HepG2 (cell line): Measurements from ENCODE around the gene C20orf204. TPM values are rescaled to one million over a fixed set of nuclear protein-coding genes. Genes with fewer than 3 reads are reported as not detected.
A peak's percentile ranks its signal among the peaks of the same experiment; 100 is the strongest.

Experiments used
- ARID2 ChIP-seq: sonication (generic); formaldehyde crosslinking; IDR thresholded peaks from 2 replicates; pipeline ENCODE4 v1.8.1; 2022; ENCODE audit warnings: mild to moderate bottlenecking, missing genetic modification reagents, borderline replicate concordance
- HNF4A ChIP-seq: sonication (generic); formaldehyde crosslinking; IDR thresholded peaks from 2 replicates; pipeline ENCODE4 v1.4.0; 2020; ENCODE audit warnings: missing genetic modification reagents
- MAFF ChIP-seq: IDR thresholded peaks from 2 replicates; pipeline ENCODE4 v1.6.1; 2011; ENCODE audit warnings: low read depth, low read length, improper control_type of control experiment
- MLXIP ChIP-seq: sonication (generic); formaldehyde crosslinking; IDR thresholded peaks from 2 replicates; pipeline ENCODE4 v1.9.0; 2021; ENCODE audit warnings: missing genetic modification reagents, borderline replicate concordance
- NKX3-1 ChIP-seq: sonication (generic); formaldehyde crosslinking; IDR thresholded peaks from 2 replicates; pipeline ENCODE4 v1.5.0; 2020; ENCODE audit warnings: missing genetic modification reagents
- RBM39 ChIP-seq: fragments of 200-400 bp; formaldehyde crosslinking; IDR thresholded peaks from one replicate; pipeline ENCODE4 v1.6.1; 2018; ENCODE audit warnings: antibody characterized with exemption, mild to moderate bottlenecking, low read depth, low read length; ENCODE audit not compliant: poor library complexity, severe bottlenecking
- SSRP1 ChIP-seq: IDR thresholded peaks from 2 replicates; pipeline ENCODE4 v1.6.1; 2016; ENCODE audit warnings: control low read depth
- TSC22D2 ChIP-seq: sonication (generic); formaldehyde crosslinking; IDR thresholded peaks from 2 replicates; pipeline ENCODE4 v1.5.1; 2020; ENCODE audit warnings: missing genetic modification reagents, mild to moderate bottlenecking, borderline replicate concordance
- ZNF33B ChIP-seq: sonication (generic); formaldehyde crosslinking; IDR thresholded peaks from 2 replicates; pipeline ENCODE4 v1.5.1; 2020; ENCODE audit warnings: mild to moderate bottlenecking, missing genetic modification reagents
- ZNF562 ChIP-seq: sonication (generic); formaldehyde crosslinking; IDR thresholded peaks from 2 replicates; pipeline ENCODE4 v1.8.0; 2022; ENCODE audit warnings: missing genetic modification reagents, borderline replicate concordance
- ZZZ3 ChIP-seq: sonication (generic); formaldehyde crosslinking; IDR thresholded peaks from 2 replicates; pipeline ENCODE4 v1.4.0; 2020; ENCODE audit warnings: missing genetic modification reagents, mild to moderate bottlenecking, borderline replicate concordance
- polyA plus RNA-seq, 8 experiments: library from polyadenylated mRNA; depleted of rRNA in 3 of 8; stranded (reverse) in 7 of 8; unstranded in 1 of 8; fragments of >200 nt; fragmentation: Illumina TruSeq in 4 of 8; extraction: Trizol in 4 of 8; gene quantifications; 2 replicates each; pipeline versions ENCODE4 v1.2.1 to v1.2.3, GENCODE V29; 2011 to 2016; ENCODE audit warnings: low read depth in 4 of 8, missing spikeins in 1 of 8, mixed read lengths in 1 of 8; ENCODE audit not compliant: insufficient read depth in 1 of 8
- total RNA-seq, 5 experiments: library from RNA; depleted of rRNA; stranded (reverse); fragments of >200 nt; fragmentation: Illumina TruSeq; extraction: Trizol; gene quantifications; 2 replicates each; pipeline ENCODE4 v1.2.3, GENCODE V29; 2016; ENCODE audit warnings: low read depth in 1 of 5
- TF ChIP-seq, protein P1 (sequence below), 2 experiments: fragments of 450-650 bp in 1 of 2; sonication (generic) in 1 of 2; formaldehyde crosslinking in 1 of 2; IDR thresholded peaks; 2 replicates each; pipeline versions ENCODE4 v1.6.1 to v1.8.0; 2016 to 2022; ENCODE audit warnings: antibody characterized with exemption in 1 of 2, mild to moderate bottlenecking in 1 of 2, missing genetic modification reagents in 1 of 2
- TF ChIP-seq, protein P2 (sequence below): sonication (generic); formaldehyde crosslinking; IDR thresholded peaks from 2 replicates; pipeline ENCODE4 v1.5.1; 2020; ENCODE audit warnings: missing genetic modification reagents, mild to moderate bottlenecking, borderline replicate concordance

The C20orf204 gene
- total and polyA plus RNA-seq, 2 of the 13 experiments (the other 11 are each of a cell fraction or from before 2014, with no cell fraction given) = 22.1 to 80.0 TPM

GRCh38 chr20:64041040-64041780 lies 5.2 kb downstream of the C20orf204 start (continued):
- TF ChIP-seq MAFF (no peak), NKX3-1 (CRISPR knock-in tag) (0 out of 2 replicates have a peak, but pooled peaks have one; percentile 13), MLXIP (CRISPR knock-in tag) (no peak), ARID2 (CRISPR knock-in tag) (peak; percentile 96), ZNF562 (no peak), ZNF33B (CRISPR knock-in tag) (no peak; the same call in 1 of the 2 replicates), ZZZ3 (CRISPR knock-in tag) (no peak), HNF4A (CRISPR knock-in tag) (no peak), RBM39 (no peak), TSC22D2 (CRISPR knock-in tag) (peak; percentile 74; the same call in 1 of the 2 replicates), SSRP1 (CRISPR knock-in tag) (no peak; the same call in none of the 2 replicates)
- TF ChIP-seq, protein P1, sequence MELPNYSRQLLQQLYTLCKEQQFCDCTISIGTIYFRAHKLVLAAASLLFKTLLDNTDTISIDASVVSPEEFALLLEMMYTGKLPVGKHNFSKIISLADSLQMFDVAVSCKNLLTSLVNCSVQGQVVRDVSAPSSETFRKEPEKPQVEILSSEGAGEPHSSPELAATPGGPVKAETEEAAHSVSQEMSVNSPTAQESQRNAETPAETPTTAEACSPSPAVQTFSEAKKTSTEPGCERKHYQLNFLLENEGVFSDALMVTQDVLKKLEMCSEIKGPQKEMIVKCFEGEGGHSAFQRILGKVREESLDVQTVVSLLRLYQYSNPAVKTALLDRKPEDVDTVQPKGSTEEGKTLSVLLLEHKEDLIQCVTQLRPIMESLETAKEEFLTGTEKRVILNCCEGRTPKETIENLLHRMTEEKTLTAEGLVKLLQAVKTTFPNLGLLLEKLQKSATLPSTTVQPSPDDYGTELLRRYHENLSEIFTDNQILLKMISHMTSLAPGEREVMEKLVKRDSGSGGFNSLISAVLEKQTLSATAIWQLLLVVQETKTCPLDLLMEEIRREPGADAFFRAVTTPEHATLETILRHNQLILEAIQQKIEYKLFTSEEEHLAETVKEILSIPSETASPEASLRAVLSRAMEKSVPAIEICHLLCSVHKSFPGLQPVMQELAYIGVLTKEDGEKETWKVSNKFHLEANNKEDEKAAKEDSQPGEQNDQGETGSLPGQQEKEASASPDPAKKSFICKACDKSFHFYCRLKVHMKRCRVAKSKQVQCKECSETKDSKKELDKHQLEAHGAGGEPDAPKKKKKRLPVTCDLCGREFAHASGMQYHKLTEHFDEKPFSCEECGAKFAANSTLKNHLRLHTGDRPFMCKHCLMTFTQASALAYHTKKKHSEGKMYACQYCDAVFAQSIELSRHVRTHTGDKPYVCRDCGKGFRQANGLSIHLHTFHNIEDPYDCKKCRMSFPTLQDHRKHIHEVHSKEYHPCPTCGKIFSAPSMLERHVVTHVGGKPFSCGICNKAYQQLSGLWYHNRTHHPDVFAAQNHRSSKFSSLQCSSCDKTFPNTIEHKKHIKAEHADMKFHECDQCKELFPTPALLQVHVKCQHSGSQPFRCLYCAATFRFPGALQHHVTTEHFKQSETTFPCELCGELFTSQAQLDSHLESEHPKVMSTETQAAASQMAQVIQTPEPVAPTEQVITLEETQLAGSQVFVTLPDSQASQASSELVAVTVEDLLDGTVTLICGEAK (IDR thresholded peaks at IDR 0.05) = no peak
- TF ChIP-seq, protein P1 (CRISPR knock-in tag; IDR thresholded peaks at IDR 0.05) = no peak; the same call in 1 of the 2 replicates
- TF ChIP-seq, protein P2, sequence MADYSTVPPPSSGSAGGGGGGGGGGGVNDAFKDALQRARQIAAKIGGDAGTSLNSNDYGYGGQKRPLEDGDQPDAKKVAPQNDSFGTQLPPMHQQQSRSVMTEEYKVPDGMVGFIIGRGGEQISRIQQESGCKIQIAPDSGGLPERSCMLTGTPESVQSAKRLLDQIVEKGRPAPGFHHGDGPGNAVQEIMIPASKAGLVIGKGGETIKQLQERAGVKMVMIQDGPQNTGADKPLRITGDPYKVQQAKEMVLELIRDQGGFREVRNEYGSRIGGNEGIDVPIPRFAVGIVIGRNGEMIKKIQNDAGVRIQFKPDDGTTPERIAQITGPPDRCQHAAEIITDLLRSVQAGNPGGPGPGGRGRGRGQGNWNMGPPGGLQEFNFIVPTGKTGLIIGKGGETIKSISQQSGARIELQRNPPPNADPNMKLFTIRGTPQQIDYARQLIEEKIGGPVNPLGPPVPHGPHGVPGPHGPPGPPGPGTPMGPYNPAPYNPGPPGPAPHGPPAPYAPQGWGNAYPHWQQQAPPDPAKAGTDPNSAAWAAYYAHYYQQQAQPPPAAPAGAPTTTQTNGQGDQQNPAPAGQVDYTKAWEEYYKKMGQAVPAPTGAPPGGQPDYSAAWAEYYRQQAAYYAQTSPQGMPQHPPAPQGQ (CRISPR knock-in tag) = no peak
